Testis (tissue), 3 donors: ENCODE results near the gene VDR. TPM values are rescaled to one million over a fixed set of nuclear protein-coding genes. Genes with fewer than 3 reads are reported as not detected.

ENCODE experiments used
- DNase-seq: peaks from one replicate; pipeline ENCODE4 v3.0.0-alpha.2; 2019
- H3K27ac ChIP-seq, 2 donors: fragments of 200-600 bp; sonication (generic); one replicate each; pipeline ENCODE4 v1.5.1; 2019
- H3K27me3 ChIP-seq: fragments of 200-600 bp; sonication (generic); one replicate; pipeline ENCODE4 v1.5.1; 2019
- H3K36me3 ChIP-seq: fragments of 200-600 bp; sonication (generic); one replicate; pipeline ENCODE4 v1.5.1; 2017; ENCODE audit warnings: low read depth; ENCODE audit errors: missing control alignments
- H3K4me1 ChIP-seq: fragments of 200-600 bp; sonication (generic); one replicate; pipeline ENCODE4 v1.5.1; 2019
- H3K4me3 ChIP-seq, 2 donors: fragments of 200-600 bp; sonication (generic); one replicate each; pipeline ENCODE4 v1.5.1; 2017 to 2019
- H3K9me3 ChIP-seq: fragments of 200-600 bp; sonication (generic); one replicate; pipeline ENCODE4 v1.5.1; 2017
- POLR2A ChIP-seq: fragments of 450-650 bp; IDR thresholded peaks from one replicate; pipeline ENCODE4 v1.6.1; 2017; ENCODE audit warnings: antibody characterized with exemption, mild to moderate bottlenecking, moderate library complexity
- WGBS, 2 donors: methylation state at CpG; one replicate each; pipeline ENCODE4 v1.1.5; 2018; 5-methylcytosine and 5-hydroxymethylcytosine counted together
- intact Hi-C: fragments of 100-400 bp; cut with DNase I; formaldehyde crosslinking; loops from one replicate; pipeline ENCODE4 v1.15.1; 2023; ENCODE audit warnings: low total_unique reads
- polyA plus RNA-seq: library from polyadenylated mRNA; stranded (reverse); fragments of 350-450 nt; fragmentation: Illumina TruSeq; extraction: RNeasy Lipid Tissue Mini Kit (QIAGEN cat#74804); gene quantifications from one replicate; pipeline ENCODE4 v1.2.3, GENCODE V29; 2014; ENCODE audit warnings: low read depth, low replicate concordance; ENCODE audit not compliant: insufficient read depth
- total RNA-seq, 2 donors: library from RNA; depleted of rRNA; stranded (reverse); fragments of >200 nt; gene quantifications; one replicate each; pipeline ENCODE4 v1.2.3, GENCODE V29; 2016
- TF ChIP-seq, protein P1 (sequence below), 3 experiments: fragments of 450-650 bp in 2 of 3; fragments of 200-600 bp in 1 of 3; sonication (generic) in 1 of 3; IDR thresholded peaks; one replicate each; pipeline ENCODE4 v1.5.1; 2016 to 2019; ENCODE audit warnings: antibody characterized with exemption in 3 of 3, mild to moderate bottlenecking in 2 of 3, moderate library complexity in 1 of 3

The VDR gene
- total and polyA plus RNA-seq, 3 donors from 2014 or later = 1.4 to 3.7 (median 2.9) TPM

DNA sequence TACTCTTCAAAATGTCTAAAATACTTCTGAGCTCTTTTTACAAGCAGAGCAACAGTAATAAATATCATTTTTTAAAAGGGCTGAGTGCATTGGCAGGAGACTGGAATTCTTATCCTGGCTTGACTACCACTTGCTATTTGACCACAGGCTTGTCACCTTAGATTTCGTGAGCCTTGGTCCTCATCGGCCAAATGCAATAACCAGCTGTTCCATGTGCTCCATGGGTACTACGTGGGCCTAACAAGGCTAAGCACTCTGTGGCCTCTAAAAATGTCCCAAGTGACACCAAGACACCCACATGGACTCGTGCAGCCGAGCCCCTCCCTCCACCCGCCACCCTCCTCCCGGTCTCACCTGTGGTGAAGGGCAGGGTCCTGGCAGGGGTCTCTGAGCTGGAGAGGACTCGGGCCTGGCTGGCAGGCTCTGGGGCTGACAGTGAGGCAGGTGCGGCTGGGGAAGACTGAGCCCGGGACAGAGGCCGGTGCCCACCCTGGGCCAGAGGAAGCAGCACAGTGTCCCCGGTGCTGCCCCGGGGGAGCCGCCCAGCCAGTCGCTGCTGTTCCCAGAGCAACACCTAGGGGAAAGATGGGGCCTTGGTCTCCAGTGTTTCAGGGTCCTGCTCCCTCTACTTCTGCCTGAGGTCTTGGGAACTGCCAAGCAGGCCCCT, 111.6 kb downstream of the VDR start:
- no peaks in the 10 kb centered on the region for H3K4me1 ChIP-seq

DNA sequence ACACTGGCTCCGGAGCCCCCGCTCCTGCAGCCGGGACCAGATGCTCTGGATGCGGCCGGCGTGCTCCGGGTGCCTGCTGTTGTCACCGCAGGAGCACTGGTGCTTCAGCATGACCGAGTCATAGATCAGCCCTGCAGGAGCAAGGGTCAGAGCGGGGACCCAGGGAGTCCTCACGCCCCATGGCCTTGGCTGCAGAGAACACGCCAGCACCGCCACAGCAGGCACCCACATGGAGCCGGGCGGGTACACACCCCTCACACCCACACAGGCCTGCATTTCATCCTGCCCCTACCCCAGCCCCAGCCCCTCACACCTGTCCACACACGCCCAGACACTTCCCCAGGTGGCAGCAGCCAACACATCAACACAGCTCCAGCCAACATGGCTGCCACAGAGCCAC, 112.9 kb downstream of the VDR start:
- no peaks in the 10 kb centered on the region for H3K4me1 ChIP-seq
- DNase-seq = no peak
- H3K36me3 ChIP-seq = no peaks in the 10 kb centered on the region
- H3K27me3 ChIP-seq = no peaks in the 10 kb centered on the region
- intact Hi-C loops = no loop called here
- TF ChIP-seq POLR2A = no peak
- TF ChIP-seq, protein P1, sequence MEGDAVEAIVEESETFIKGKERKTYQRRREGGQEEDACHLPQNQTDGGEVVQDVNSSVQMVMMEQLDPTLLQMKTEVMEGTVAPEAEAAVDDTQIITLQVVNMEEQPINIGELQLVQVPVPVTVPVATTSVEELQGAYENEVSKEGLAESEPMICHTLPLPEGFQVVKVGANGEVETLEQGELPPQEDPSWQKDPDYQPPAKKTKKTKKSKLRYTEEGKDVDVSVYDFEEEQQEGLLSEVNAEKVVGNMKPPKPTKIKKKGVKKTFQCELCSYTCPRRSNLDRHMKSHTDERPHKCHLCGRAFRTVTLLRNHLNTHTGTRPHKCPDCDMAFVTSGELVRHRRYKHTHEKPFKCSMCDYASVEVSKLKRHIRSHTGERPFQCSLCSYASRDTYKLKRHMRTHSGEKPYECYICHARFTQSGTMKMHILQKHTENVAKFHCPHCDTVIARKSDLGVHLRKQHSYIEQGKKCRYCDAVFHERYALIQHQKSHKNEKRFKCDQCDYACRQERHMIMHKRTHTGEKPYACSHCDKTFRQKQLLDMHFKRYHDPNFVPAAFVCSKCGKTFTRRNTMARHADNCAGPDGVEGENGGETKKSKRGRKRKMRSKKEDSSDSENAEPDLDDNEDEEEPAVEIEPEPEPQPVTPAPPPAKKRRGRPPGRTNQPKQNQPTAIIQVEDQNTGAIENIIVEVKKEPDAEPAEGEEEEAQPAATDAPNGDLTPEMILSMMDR (IDR thresholded peaks at IDR 0.05) = no peak
- no peak overlapping the region for H3K4me3 ChIP-seq
- 86 to 98% methylated on average over 4 to 16 of the region's 16 CpGs for WGBS, 2 donors
- no peaks in the 10 kb centered on the region for H3K9me3 ChIP-seq
- no peak overlapping the region for H3K27ac ChIP-seq

More for the DNA sequence above, 111.6 kb downstream of the VDR start:
- H3K27ac ChIP-seq = no peak overlapping the region
- no peak overlapping the region for H3K4me3 ChIP-seq
- 74 to 82% methylated on average over 11 to 15 of the region's 15 CpGs for WGBS, 2 donors
- DNase-seq = no peak
- no peaks in the 10 kb centered on the region for H3K27me3 ChIP-seq
- no peaks in the 10 kb centered on the region for H3K9me3 ChIP-seq
- TF ChIP-seq POLR2A = no peak
- intact Hi-C loops = no loop called here
- H3K36me3 ChIP-seq = no peaks in the 10 kb centered on the region

Other genes starting within 250 kb of the VDR start
- gene RPAP3, start 199.0 kb downstream of the VDR start, total RNA-seq = 10 to 100 TPM; 25.0 to 32.3 TPM
- gene RPAP3, start 199.0 kb downstream of the VDR start, polyA plus RNA-seq = 12.7 TPM
- gene ENDOU, start 179.5 kb downstream of the VDR start, total RNA-seq = under 1 TPM; 0.16 to 0.43 TPM
- gene ENDOU, start 179.5 kb downstream of the VDR start, polyA plus RNA-seq = 0.21 TPM
- 10 to 100 TPM; 24.6 to 30.2 TPM for gene RAPGEF3, start 146.1 kb downstream of the VDR start, total RNA-seq
- gene RAPGEF3, start 146.1 kb downstream of the VDR start, polyA plus RNA-seq = 13.9 TPM
- gene SLC48A1, start 131.8 kb downstream of the VDR start, total RNA-seq = 10 to 100 TPM; 25.5 to 32.0 TPM
- 21.0 TPM for gene SLC48A1, start 131.8 kb downstream of the VDR start, polyA plus RNA-seq
- gene HDAC7, start 85.1 kb downstream of the VDR start, total RNA-seq = 10 to 100 TPM; 39.9 to 70.0 TPM
- 28.2 TPM for gene HDAC7, start 85.1 kb downstream of the VDR start, polyA plus RNA-seq
- gene TMEM106C, start 58.6 kb upstream of the VDR start, total RNA-seq = 10 to 100 TPM; 63.5 to 91.1 TPM
- gene TMEM106C, start 58.6 kb upstream of the VDR start, polyA plus RNA-seq = 132 TPM
- 1 to 10 TPM; 1.8 to 8.0 TPM for gene COL2A1, start 99.5 kb upstream of the VDR start, total RNA-seq
- gene COL2A1, start 99.5 kb upstream of the VDR start, polyA plus RNA-seq = 2.8 TPM
- gene SENP1, start 201.1 kb upstream of the VDR start, total RNA-seq = 100 to 1,000 TPM in 1 of 2 donors, 10 to 100 TPM in 1; 84.2 to 105 TPM
- 148 TPM for gene SENP1, start 201.1 kb upstream of the VDR start, polyA plus RNA-seq
- 100 to 1,000 TPM in 1 of 2 donors, 10 to 100 TPM in 1; 99.6 to 104 TPM for gene PFKM, start 214.4 kb upstream of the VDR start, total RNA-seq
- gene PFKM, start 214.4 kb upstream of the VDR start, polyA plus RNA-seq = 190 TPM